DMS53 treated with DMSO at 0.1 percent for 48 hours (cell line): Measurements from ENCODE around the gene GBF1.

ENCODE experiments used
- DNase-seq: peaks from one replicate; lab custom pipeline; 2025; ENCODE audit not compliant: unreplicated experiment; lab: John Stamatoyannopoulos, UW

GBF1 gene

GRCh38 chr10:102420714-102421506, 175.6 kb downstream of the GBF1 start, which contains the start of gene FBXL15:
Gene FBXL15 (plus strand): TSS chr10:102420836. CDS start chr10:102421130, 294 bp downstream.
- peak; percentile 96 for DNase-seq

GRCh38 chr10:102421507-102421756, 176.1 kb downstream of the GBF1 start:
- DNase-seq: no peak

GRCh38 chr10:102421757-102422512, 176.6 kb downstream of the GBF1 start:
- peak; percentile 56 for DNase-seq

GRCh38 chr10:102422545-102423129, 177.3 kb downstream of the GBF1 start:
- DNase-seq: peak; percentile 78

GRCh38 chr10:102423372-102423968, 178.1 kb downstream of the GBF1 start:
- no peak for DNase-seq

GRCh38 chr10:102424145-102424544, 178.8 kb downstream of the GBF1 start:
- no peak for DNase-seq

- DNase-seq: no peak
Observed at GRCh38 chr10:102424916-102425315, 179.6 kb downstream of the GBF1 start.

- no peak for DNase-seq
Observed at GRCh38 chr10:102425444-102425843, 180.1 kb downstream of the GBF1 start.

- no peak for DNase-seq
Observed at GRCh38 chr10:102426803-102427287, 181.5 kb downstream of the GBF1 start.

- DNase-seq: no peak
Observed at GRCh38 chr10:102429468-102429867, 184.1 kb downstream of the GBF1 start.

GRCh38 chr10:102431452-102432124, 186.3 kb downstream of the GBF1 start:
- no peak for DNase-seq
